Spleen (tissue), 11 donors: ENCODE data around the gene UGT3A2. TPM values are rescaled to one million over a fixed set of nuclear protein-coding genes. Genes with fewer than 3 reads are reported as not detected.
A peak's percentile ranks its signal among the peaks of the same experiment; 100 is the strongest.

Source experiments
- DNase-seq: peaks from one replicate; pipeline ENCODE4 v3.0.0-alpha.2; 2020
- H3K27ac ChIP-seq, 8 donors: fragments of 200-600 bp; sonication (generic) in 7 of 8; 1 replicate in 4 of 8; 2 replicates in 4 of 8; pipeline versions ENCODE4 v1.5.0 to v1.8.0; 2016 to 2021; ENCODE audit warnings: inconsistent platforms in 4 of 8, mild to moderate bottlenecking in 4 of 8, moderate library complexity in 1 of 8
- H3K27me3 ChIP-seq, 7 donors: fragments of 200-600 bp; sonication (generic) in 6 of 7; replicated peaks in 1 of 7; 1 replicate in 4 of 7; 2 replicates in 3 of 7; pipeline versions ENCODE4 v1.5.0 to v1.8.0; 2016 to 2021; ENCODE audit warnings: inconsistent platforms in 3 of 7, mild to moderate bottlenecking in 1 of 7
- H3K36me3 ChIP-seq, 6 donors: fragments of 200-600 bp; sonication (generic) in 5 of 6; 1 replicate in 4 of 6; 2 replicates in 2 of 6; pipeline versions ENCODE4 v1.5.0 to v1.8.0; 2016 to 2021; ENCODE audit warnings: inconsistent platforms in 2 of 6
- H3K4me1 ChIP-seq, 6 donors: fragments of 200-600 bp; sonication (generic) in 5 of 6; 1 replicate in 3 of 6; 2 replicates in 3 of 6; pipeline versions ENCODE4 v1.5.0 to v1.8.0; 2016 to 2021; ENCODE audit warnings: inconsistent platforms in 3 of 6
- H3K4me3 ChIP-seq, 8 donors: fragments of 200-600 bp; sonication (generic) in 7 of 8; 1 replicate in 4 of 8; 2 replicates in 4 of 8; pipeline versions ENCODE4 v1.5.0 to v1.8.0; 2016 to 2021; ENCODE audit warnings: inconsistent platforms in 4 of 8, mild to moderate bottlenecking in 4 of 8, moderate library complexity in 2 of 8
- H3K9me3 ChIP-seq, 8 donors: fragments of 200-600 bp; sonication (generic) in 7 of 8; 1 replicate in 4 of 8; 2 replicates in 4 of 8; pipeline versions ENCODE4 v1.5.0 to v1.8.0; 2016 to 2021; ENCODE audit warnings: inconsistent platforms in 4 of 8
- POLR2A ChIP-seq, 3 donors: fragments of 450-650 bp; IDR thresholded peaks; one replicate each; pipeline ENCODE4 v1.5.1; 2017; ENCODE audit warnings: antibody characterized with exemption in 3 of 3, mild to moderate bottlenecking in 1 of 3
- POLR2AphosphoS5 ChIP-seq, 3 donors: sonication (generic); formaldehyde crosslinking; IDR thresholded peaks; one replicate each; pipeline ENCODE4 v1.5.1; 2017; ENCODE audit warnings: antibody characterized with exemption in 3 of 3
- WGBS, 5 donors: extraction: QIAGEN DNeasy Blood & Tissue Kit in 3 of 5; methylation state at CpG; one replicate each; pipeline versions ENCODE4 v1.1.5 to v1.1.7; 2013 to 2018; 5-methylcytosine and 5-hydroxymethylcytosine counted together
- intact Hi-C: fragments of 100-400 bp; cut with DNase I; formaldehyde crosslinking; loops from one replicate; pipeline ENCODE4 v1.15.0; 2023; ENCODE audit warnings: low total_unique reads
- polyA plus RNA-seq, 3 donors: library from polyadenylated mRNA; stranded (reverse); fragments of 200-250 nt; gene quantifications; one replicate each; pipeline ENCODE4 v1.2.1, GENCODE V29; 2013
- total RNA-seq, 7 donors: library from RNA; depleted of rRNA in 3 of 7; stranded (reverse); fragments of >200 nt in 3 of 7; fragmentation: NEBNext Ultra II Directional in 4 of 7; extraction: Animal tissue kit (Norgen Biotek cat#: 25700) in 4 of 7; gene quantifications; one replicate each; pipeline versions ENCODE4 v1.1.0 to v1.2.1, GENCODE V29; 2016 to 2021
- TF ChIP-seq, protein P1 (sequence below), 11 experiments: fragments of 200-600 bp in 7 of 11; fragments of 450-650 bp in 4 of 11; sonication (generic) in 4 of 11; IDR thresholded peaks in 8 of 11; conservative IDR thresholded peaks in 3 of 11; 1 replicate in 7 of 11; 2 replicates in 4 of 11; pipeline versions ENCODE4 v1.4.0 to v1.8.0; 2016 to 2021; ENCODE audit warnings: antibody characterized with exemption in 11 of 11, inconsistent platforms in 4 of 11, mild to moderate bottlenecking in 1 of 11
- donor health status: healthy with polysubstance abuse.
- donor health status: DM: no; HTN: no; CAD: no; lungs with moderate emphysema.
- donor health status: DM: no; HTN: no; CAD: no.
- donor health status: Bipolar disorder and iron deficiency.
- donor health status: healthy.
- donor health status: DM: no; HTN: no; CAD: no.
- donor health status: DM: yes; HTN: yes; CAD: no.

UGT3A2 gene
- total and polyA plus RNA-seq, 10 donors = 0.04 to 2.2 (median 1.0) TPM; not detected in 2

DNA sequence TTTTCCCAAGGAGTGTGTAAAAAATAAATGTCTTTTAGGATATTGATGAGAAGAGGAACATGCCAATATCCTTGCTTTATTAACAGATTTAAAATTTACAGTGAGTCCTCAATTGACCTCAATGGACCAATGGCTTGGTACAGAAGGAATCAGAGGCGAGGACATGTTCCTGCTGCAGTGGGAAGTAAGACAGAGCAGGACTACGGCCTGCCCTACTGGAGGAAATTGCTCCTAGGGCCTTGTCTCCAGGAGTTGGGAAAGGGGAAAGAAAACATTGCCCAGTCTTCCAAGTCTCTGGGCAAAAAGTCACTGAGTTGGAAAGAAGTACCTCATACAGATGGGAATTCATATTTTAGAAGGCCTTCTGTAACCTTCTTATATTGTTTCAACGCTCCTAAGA is 33.1 kb upstream of the UGT3A2 start:
- TF ChIP-seq, protein P1, sequence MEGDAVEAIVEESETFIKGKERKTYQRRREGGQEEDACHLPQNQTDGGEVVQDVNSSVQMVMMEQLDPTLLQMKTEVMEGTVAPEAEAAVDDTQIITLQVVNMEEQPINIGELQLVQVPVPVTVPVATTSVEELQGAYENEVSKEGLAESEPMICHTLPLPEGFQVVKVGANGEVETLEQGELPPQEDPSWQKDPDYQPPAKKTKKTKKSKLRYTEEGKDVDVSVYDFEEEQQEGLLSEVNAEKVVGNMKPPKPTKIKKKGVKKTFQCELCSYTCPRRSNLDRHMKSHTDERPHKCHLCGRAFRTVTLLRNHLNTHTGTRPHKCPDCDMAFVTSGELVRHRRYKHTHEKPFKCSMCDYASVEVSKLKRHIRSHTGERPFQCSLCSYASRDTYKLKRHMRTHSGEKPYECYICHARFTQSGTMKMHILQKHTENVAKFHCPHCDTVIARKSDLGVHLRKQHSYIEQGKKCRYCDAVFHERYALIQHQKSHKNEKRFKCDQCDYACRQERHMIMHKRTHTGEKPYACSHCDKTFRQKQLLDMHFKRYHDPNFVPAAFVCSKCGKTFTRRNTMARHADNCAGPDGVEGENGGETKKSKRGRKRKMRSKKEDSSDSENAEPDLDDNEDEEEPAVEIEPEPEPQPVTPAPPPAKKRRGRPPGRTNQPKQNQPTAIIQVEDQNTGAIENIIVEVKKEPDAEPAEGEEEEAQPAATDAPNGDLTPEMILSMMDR (IDR thresholded peaks at IDR 0.05 in 8 of 11, conservative IDR thresholded peaks at IDR 0.05 in 3 of 11) = no peak
- TF ChIP-seq POLR2AphosphoS5 (IDR thresholded peaks at IDR 0.05) (no peak), POLR2A (IDR thresholded peaks at IDR 0.05) (no peak)
- 89 to 96% (median 92%) methylated on average over 3 of the region's 3 CpGs for WGBS, 5 donors
- no peak for DNase-seq
- intact Hi-C loops = no loop called here
- Histone ChIP-seq H3K9me3 (no peaks in the 10 kb centered on the region), H3K27ac (no peak overlapping the region), H3K27me3 (no peaks in the 10 kb centered on the region), H3K4me3 (no peak overlapping the region), H3K36me3 (peaks cover 0 to 33% (median 14%) of the 10 kb centered on the region in 6 donors), H3K4me1 (no peaks in the 10 kb centered on the region)

DNA sequence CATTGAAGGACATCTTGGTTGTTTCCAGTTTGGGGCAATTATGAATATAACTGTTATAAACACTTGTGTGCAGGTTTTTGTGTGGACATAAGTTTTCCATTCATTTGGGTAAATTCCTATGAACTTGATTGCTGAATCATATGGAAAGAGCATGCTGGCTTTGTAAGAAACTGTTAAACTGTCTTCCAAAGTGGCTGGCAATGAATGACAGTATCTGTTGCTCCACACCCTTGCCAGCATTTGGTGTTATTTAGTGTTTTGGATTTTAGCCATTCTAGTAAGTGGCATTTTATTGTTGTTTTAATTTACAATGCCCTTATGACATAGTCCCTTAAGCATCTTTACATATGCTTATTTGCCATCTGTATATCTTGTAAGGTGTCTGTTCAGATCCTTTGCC is 29.8 kb upstream of the UGT3A2 start:
- H3K9me3 ChIP-seq = peaks cover 0 to 8% (median 1%) of the 10 kb centered on the region in 8 donors

DNA sequence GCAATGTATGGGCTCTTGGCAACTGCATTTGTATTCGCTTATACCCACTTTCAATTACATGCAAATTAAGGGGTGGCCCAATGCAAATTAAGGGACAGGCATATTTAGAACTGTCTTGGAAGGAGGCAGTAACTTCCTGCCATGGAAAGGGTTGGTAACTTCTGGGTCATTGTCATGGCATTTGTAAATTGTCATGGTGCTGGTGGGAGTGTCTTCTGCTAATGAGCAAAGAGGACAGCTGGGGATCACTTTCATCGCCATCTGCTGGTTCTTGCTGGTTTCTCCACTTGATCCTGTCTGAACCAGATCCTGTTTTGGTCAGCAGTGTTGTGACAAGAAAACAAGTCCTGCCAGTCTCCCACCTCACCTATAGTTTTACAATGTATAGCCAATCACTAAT is 23.3 kb upstream of the UGT3A2 start:
- H3K9me3 ChIP-seq = peaks cover 0 to 16% (median 10%) of the 10 kb centered on the region in 8 donors
- H3K4me1 ChIP-seq = no peaks in the 10 kb centered on the region
- no peak overlapping the region for H3K27ac ChIP-seq
- intact Hi-C loops = no loop called here
- no peak overlapping the region for H3K4me3 ChIP-seq
- H3K27me3 ChIP-seq = no peaks in the 10 kb centered on the region
- TF ChIP-seq, protein P1 (IDR thresholded peaks at IDR 0.05 in 8 of 11, conservative IDR thresholded peaks at IDR 0.05 in 3 of 11) = peak in 4 of 11 experiments; percentile 10 to 20 (median 16)
- TF ChIP-seq POLR2A (IDR thresholded peaks at IDR 0.05) = no peak
- no peak for TF ChIP-seq POLR2AphosphoS5 (IDR thresholded peaks at IDR 0.05)
- no peaks in the 10 kb centered on the region for H3K36me3 ChIP-seq
- 59 to 73% (median 72%) methylated on average over 2 of the region's 2 CpGs for WGBS, 5 donors
- DNase-seq = no peak

More for the DNA sequence above, 29.8 kb upstream of the UGT3A2 start:
- Histone ChIP-seq H3K27me3 (no peaks in the 10 kb centered on the region), H3K4me3 (no peak overlapping the region), H3K27ac (no peak overlapping the region), H3K36me3 (peaks cover 0 to 3% (median 0%) of the 10 kb centered on the region in 6 donors), H3K4me1 (no peaks in the 10 kb centered on the region)
- TF ChIP-seq POLR2A (IDR thresholded peaks at IDR 0.05) (no peak), POLR2AphosphoS5 (IDR thresholded peaks at IDR 0.05) (no peak)
- TF ChIP-seq, protein P1 (IDR thresholded peaks at IDR 0.05 in 8 of 11, conservative IDR thresholded peaks at IDR 0.05 in 3 of 11) = no peak
- no peak for DNase-seq
- intact Hi-C loops = no loop called here

DNA sequence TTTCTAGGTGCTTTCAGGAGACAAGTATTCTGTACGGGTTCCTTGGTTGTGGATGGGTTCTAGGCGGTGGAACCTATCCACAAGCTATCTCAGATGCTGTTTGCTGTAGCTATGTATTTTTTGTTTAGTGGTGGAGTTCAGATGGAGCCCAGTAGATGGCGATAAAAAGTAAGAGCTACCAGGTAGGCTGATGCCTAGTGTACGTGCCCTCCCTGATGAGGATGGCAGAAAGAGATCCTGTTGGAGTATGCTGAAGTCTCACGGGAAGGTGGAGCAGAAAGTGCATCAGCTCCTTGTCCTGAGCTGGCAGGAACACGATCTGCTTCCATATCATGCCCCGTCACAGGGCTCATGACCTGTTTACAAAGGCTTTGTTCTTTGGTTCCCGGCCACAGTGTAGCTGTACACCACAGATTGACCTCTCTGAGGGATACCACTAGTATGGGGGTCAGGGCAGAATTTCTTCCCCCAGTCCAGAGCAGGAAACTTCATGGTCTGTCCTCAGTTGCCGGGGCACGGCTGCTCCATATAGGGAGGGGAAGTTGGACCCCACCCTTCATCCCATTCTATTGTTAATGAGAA is 12.6 kb upstream of the UGT3A2 start:
- Histone ChIP-seq H3K27ac (no peak overlapping the region), H3K9me3 (peaks cover 0 to under 1% (median 0%) of the 10 kb centered on the region in 8 donors), H3K27me3 (peaks cover 0 to 23% (median 0%) of the 10 kb centered on the region in 7 donors), H3K4me3 (no peak overlapping the region), H3K4me1 (peaks cover 0 to 5% (median 2%) of the 10 kb centered on the region in 6 donors), H3K36me3 (no peaks in the 10 kb centered on the region)
- WGBS, 5 donors = 26 to 32% (median 31%) methylated on average over 9 to 10 of the region's 10 CpGs
- intact Hi-C loops = no loop called here
- no peak for DNase-seq
- TF ChIP-seq POLR2A (IDR thresholded peaks at IDR 0.05) (no peak), POLR2AphosphoS5 (IDR thresholded peaks at IDR 0.05) (no peak)
- TF ChIP-seq, protein P1 (IDR thresholded peaks at IDR 0.05 in 8 of 11, conservative IDR thresholded peaks at IDR 0.05 in 3 of 11) = peak in 10 of 11 experiments; percentile 14 to 68 (median 50)
